HG03520 (cell line): ENCODE data around the gene CISH.

Experiments used
- ATAC-seq: cut with Tn5 transposase; IDR thresholded peaks from one replicate; pipeline ENCODE4 v1.9.1; 2021; ENCODE audit warnings: mild to moderate bottlenecking, moderate library complexity; ENCODE audit not compliant: unreplicated experiment

The CISH gene

GRCh38 chr3:50600141-50600753 is 11.3 kb downstream of the CISH start:
- no peak for ATAC-seq

GRCh38 chr3:50599716-50600118 is 11.9 kb downstream of the CISH start:
- no peak for ATAC-seq

- no peak for ATAC-seq
Measured at GRCh38 chr3:50599115-50599715, 12.4 kb downstream of the CISH start.

- no peak for ATAC-seq
Measured at GRCh38 chr3:50594253-50594785, 17.3 kb downstream of the CISH start.

GRCh38 chr3:50592568-50592967 is 19.0 kb downstream of the CISH start:
- ATAC-seq: no peak

- no peak for ATAC-seq
Measured at GRCh38 chr3:50591196-50591741, 20.3 kb downstream of the CISH start.

- ATAC-seq: no peak
Measured at GRCh38 chr3:50588759-50589433, 22.7 kb downstream of the CISH start.

GRCh38 chr3:50587806-50588758 is 23.5 kb downstream of the CISH start:
- no peak for ATAC-seq

- no peak for ATAC-seq
Measured at GRCh38 chr3:50587373-50587772, 24.2 kb downstream of the CISH start.

- no peak for ATAC-seq
Measured at GRCh38 chr3:50586763-50587070, 24.9 kb downstream of the CISH start.

GRCh38 chr3:50585919-50586762 is 25.4 kb downstream of the CISH start:
- ATAC-seq: no peak

GRCh38 chr3:50584391-50584790 is 27.2 kb downstream of the CISH start:
- no peak for ATAC-seq

GRCh38 chr3:50583897-50584296 is 27.7 kb downstream of the CISH start:
- ATAC-seq: no peak

GRCh38 chr3:50582083-50582482 is 29.5 kb downstream of the CISH start:
- ATAC-seq: no peak

GRCh38 chr3:50581459-50581842 is 30.1 kb downstream of the CISH start:
- no peak for ATAC-seq

- no peak for ATAC-seq
Measured at GRCh38 chr3:50580683-50581458, 30.7 kb downstream of the CISH start.

GRCh38 chr3:50577348-50577747 is 34.2 kb downstream of the CISH start:
- no peak for ATAC-seq

GRCh38 chr3:50575372-50575771 is 36.2 kb downstream of the CISH start:
- ATAC-seq: no peak

- ATAC-seq: no peak
Measured at GRCh38 chr3:50574444-50574831, 37.1 kb downstream of the CISH start.
